ENCODE results near the gene LGI2.

DNA sequence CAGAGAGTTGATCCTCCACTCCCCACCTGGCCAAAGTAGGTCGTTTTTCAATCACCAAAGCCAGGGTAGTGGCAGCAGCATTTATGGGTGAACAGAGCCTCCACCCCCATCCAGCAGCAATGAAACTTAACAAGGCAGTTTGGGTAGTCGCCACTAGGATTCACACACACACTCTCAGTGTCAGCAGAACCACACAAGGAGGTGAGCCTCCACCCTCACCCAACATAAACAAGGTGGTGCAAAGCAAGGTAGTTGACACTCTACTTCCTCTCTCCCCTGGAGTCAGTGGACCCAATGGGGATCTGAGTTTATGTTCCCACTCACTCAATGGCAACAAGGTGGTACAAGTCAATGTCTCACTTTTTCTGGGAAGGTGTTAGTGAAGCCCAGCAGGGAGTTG, 67.5 kb downstream of the LGI2 start:
- TF ChIP-seq, protein P1, sequence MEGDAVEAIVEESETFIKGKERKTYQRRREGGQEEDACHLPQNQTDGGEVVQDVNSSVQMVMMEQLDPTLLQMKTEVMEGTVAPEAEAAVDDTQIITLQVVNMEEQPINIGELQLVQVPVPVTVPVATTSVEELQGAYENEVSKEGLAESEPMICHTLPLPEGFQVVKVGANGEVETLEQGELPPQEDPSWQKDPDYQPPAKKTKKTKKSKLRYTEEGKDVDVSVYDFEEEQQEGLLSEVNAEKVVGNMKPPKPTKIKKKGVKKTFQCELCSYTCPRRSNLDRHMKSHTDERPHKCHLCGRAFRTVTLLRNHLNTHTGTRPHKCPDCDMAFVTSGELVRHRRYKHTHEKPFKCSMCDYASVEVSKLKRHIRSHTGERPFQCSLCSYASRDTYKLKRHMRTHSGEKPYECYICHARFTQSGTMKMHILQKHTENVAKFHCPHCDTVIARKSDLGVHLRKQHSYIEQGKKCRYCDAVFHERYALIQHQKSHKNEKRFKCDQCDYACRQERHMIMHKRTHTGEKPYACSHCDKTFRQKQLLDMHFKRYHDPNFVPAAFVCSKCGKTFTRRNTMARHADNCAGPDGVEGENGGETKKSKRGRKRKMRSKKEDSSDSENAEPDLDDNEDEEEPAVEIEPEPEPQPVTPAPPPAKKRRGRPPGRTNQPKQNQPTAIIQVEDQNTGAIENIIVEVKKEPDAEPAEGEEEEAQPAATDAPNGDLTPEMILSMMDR (IDR thresholded peaks at IDR 0.05), result no peak
- TF ChIP-seq POLR2A (IDR thresholded peaks at IDR 0.05), result no peak

Data from breast epithelium (tissue), 3 donors.